Gastroesophageal sphincter (tissue), 4 donors: ENCODE data around the gene BRD8. TPM values are rescaled to one million over a fixed set of nuclear protein-coding genes. Genes with fewer than 3 reads are reported as not detected.

ENCODE experiments used
- small RNA-seq, 4 donors: library from RNA; depleted of rRNA; stranded (forward); fragments of <200 nt; gene quantifications; one replicate each; pipeline ENCODE3, GENCODE V24; 2016
- total RNA-seq, 4 donors: library from RNA; depleted of rRNA; stranded (reverse); fragments of >200 nt; gene quantifications; one replicate each; pipeline ENCODE4 v1.1.0, GENCODE V29; 2016

Gene BRD8
- total RNA-seq, 4 donors from 2014 or later = 33.7 to 50.9 (median 38.9) TPM

Small RNAs within 50 kb of the gene (small RNA-seq; reads per million reads assigned to genes)
- 0 to 0.86 (median 0.06) reads per million in 4 donors for gene RNU6-460P
- gene RNU6-888P = 0 to 0.27 (median 0) reads per million in 4 donors

Other genes with a start within 250 kb of the BRD8 start
- 100 to 1,000 TPM in 1 of 4 donors, 10 to 100 TPM in 3; 44.1 to 102 (median 76.6) TPM for gene FAM13B, start 145.6 kb downstream of the BRD8 start, total RNA-seq
- gene WNT8A, start 94.6 kb downstream of the BRD8 start, total RNA-seq = not detected
- gene NME5, start 39.2 kb downstream of the BRD8 start, total RNA-seq = 10 to 100 TPM in 1 of 4 donors, 1 to 10 TPM in 3; 1.2 to 10.6 (median 2.8) TPM
- 1 to 10 TPM in 1 of 4 donors, under 1 TPM in 1, not detected in 2; 0.12 to 2.0 TPM for gene KIF20A, start 482 bp upstream of the BRD8 start, total RNA-seq
- 10 to 100 TPM; 19.3 to 22.3 (median 19.8) TPM for gene CDC23, start 34.7 kb upstream of the BRD8 start, total RNA-seq
- gene GFRA3, start 96.0 kb upstream of the BRD8 start, total RNA-seq = 1 to 10 TPM in 3 of 4 donors, under 1 TPM in 1; 0.40 to 6.4 (median 1.7) TPM
- under 1 TPM in 1 of 4 donors, not detected in 3; 0.45 TPM for gene CDC25C, start 153.2 kb upstream of the BRD8 start, total RNA-seq
- gene FAM53C, start 159.6 kb upstream of the BRD8 start, total RNA-seq = 10 to 100 TPM; 26.3 to 30.5 (median 29.8) TPM
- 10 to 100 TPM; 63.4 to 94.0 (median 77.8) TPM for gene KDM3B, start 174.1 kb upstream of the BRD8 start, total RNA-seq